GM19240 (cell line): ENCODE data around the gene CELA3A.

Source experiments
- DNase-seq: peaks from one replicate; pipeline ENCODE4 v3.0.0; 2011; ENCODE audit warnings: low spot score; ENCODE audit not compliant: insufficient read length

Gene CELA3A

DNA sequence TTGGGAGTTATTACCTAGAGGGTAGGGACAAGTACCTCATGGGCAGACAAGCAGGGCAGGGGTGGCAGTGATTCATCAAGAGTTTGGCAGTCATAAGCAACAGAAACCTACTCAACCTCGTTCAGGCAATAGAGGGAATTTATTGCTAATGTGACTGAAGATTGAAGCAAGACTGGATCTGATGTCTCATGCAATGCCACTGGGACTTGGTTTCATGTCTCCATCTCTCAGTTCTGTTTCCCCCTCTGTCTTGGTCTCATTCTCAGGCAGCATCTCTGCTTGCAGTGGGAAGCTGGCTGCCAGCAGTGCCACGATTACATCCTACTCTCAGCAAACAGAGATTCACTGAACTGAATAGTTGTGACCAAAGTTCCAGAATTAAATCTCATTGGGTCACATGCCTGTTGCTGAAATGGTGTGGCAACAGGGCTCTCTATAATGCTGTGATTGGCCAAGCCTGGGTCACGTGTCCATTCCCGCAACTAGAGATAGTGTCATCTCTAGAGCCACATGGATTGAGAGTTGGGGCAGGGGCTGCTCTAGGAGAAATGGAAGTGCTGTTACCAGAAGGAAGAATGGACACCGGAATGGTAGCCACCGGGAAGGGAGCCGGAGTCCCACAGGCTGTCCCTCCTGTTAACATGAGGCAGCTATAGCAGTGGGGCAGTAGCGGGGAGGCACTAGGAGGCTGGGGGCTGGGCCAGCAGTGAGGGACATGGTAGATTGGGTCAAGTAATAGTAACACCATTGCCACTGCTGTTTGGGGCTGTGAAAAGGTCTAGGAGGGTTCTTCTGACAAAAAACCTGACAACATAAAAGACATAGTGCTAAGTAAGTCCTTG lies 47.1 kb downstream of the CELA3A start:
- DNase-seq: no peak

DNA sequence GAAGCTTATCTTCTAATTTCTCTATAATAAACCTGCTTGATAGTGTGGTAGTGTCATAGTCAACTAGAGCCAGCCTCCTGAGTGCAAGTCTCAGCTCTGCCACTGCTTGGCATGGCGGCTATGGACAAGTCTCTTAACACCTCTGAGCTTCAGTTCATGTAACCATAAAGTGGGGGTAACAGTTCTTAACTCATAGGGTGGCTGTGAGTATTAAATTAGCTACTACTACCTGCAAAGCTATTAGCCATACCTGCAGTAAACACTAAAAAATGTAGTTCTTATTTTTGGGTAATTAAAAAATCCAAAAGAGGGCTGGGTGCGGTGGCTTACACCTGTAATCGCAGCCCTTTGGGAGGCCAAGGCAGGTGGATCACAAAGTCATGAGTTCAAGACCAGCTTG lies 48.9 kb downstream of the CELA3A start:
- DNase-seq: no peak

DNA sequence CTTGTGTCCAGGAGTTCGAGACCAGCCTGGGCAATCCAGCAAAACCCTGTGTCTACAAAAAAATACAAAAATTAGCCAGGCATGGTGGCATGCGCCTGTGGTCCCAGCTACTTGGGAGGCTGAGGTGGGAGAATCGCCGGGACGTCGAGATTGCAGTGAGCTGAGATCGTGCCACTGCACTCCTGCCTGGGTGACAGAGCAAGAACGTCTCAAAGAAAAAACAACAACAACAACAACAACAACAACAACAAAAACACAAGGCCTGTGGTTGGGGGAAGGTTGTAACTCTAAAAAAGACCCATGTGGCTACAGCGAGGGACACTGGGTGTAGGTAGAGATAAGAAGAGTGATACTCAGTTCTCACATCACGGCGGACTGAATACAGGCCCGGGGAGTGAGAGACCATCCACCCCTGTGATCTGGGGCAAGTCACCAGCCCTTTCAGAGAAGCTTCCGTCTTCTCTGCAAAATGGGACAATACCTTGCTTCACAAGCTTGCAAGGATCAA lies 50.2 kb downstream of the CELA3A start:
- DNase-seq: no peak

DNA sequence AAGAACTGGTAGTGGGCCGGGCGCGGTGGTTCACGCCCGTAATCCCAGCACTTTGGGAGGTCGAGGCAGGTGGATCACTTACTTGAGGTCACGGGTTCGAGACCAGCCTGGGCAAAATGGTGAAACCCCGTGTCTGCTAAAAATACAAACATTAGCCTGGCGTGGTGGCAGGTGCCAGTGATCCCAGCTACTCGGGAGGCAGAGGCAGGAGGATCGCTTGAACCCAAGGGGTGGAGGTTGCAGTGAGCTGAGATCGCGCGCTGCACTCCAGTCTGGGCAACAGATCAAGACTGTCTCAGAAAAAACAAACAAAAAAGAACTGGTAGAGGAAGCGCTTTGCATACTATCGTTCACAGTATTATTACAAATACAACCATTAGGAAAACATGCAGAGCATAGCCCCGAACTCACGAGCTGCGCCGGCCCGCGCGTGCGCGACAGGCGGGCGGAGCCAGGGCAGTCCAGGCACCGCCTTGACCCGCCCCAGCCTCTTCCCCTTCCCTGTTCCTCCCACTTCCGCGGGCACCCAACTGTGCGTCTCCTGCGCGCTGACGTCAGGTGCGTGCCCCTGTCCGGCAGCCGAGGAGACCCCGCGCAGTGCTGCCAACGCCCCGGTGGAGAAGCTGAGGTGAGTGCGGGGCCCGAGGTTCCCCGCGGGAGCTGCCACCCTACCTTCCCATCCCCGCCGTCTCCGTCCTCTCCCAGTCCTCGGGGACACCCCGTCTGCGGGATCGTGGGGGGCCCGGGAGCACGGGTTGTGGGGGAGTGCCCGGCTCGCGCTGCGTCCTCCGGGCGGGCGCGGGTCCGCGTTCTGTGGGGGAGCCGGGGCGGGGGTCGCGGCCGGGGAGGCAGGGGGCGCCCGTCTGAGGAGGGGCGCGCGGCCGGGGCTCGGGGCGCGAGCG lies 50.9 kb downstream of the CELA3A start, which contains the start of gene CDC42:
Gene CDC42, plus strand, starts transcription at position 595 of the 902 bp plus-strand sequence. CDS start 25,770 bp downstream, outside the sequence.
- peak; percentile 61 for DNase-seq

GRCh38 chr1:22053017-22053860 lies 51.8 kb downstream of the CELA3A start:
- no peak for DNase-seq

DNA sequence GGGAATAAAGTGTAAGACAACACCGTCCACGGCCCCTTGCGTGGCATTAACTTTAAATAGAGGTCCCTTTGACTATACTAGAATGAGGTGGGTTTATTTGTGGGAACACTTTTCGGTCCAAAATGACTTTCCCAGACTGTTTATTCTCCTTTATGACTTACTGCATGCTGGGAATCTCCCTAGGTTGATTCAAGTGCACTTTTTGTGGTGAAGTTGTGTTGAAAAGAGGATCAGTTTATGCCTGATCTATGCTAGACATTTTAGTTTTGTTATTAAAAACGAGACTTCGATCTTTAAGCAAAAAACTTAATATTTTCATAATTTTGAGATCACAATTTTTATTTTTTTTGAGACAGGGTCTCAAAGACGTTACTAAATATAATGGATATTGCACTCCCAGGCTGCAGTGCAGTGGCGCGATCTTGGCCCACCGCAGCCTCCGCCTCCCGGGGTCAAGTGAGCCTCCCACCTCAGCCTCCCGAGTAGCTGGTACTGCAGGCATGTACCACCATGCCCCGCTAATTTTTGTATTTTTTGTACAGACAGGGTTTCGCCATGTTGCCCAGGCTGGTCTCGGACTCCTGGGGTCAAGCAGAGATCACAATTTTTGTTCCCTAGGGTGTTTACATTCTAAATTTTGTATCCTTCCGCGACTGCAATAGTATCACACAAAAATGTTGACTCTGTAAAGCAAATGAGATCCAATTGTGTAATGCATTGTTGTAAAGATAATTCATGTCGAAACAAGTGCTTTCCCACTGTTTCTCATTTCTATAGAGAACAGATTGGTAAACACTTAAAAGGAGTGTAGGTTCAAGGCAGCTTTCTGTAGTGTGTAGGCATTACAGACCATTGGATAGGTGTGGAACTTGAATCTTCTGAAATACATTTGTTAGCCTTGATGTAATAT lies 52.7 kb downstream of the CELA3A start:
- DNase-seq: no peak

GRCh38 chr1:22055463-22055862 lies 54.0 kb downstream of the CELA3A start:
- DNase-seq: no peak

DNA sequence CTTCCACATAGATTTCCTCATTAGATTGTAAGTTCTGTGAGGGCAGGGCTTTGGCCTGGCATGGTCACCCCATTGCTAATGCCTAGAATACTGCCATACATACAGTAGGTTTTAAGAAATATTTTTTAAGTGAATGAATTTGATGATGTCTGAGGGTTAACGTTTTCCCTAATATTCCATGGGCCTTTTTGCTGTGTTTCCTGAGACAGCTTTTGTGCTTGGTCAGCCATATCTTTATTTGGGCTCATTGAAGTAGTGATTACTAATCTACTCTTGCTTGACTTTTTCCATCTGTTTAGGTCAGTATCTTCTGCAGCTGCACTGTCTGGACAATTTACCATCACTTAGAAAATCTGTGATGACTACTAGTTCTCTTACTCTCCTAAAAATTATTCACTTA lies 54.6 kb downstream of the CELA3A start:
- no peak for DNase-seq

GRCh38 chr1:22056936-22057335 lies 55.5 kb downstream of the CELA3A start:
- DNase-seq: no peak

- DNase-seq: no peak
These were observed 56.4 kb downstream of the CELA3A start for GRCh38 chr1:22057861-22058260.
